Endothelial cell of umbilical vein (primary cell): ENCODE measurements around the gene DDX24. TPM values are rescaled to one million over a fixed set of nuclear protein-coding genes. Genes with fewer than 3 reads are reported as not detected.

Experiments
- BruUV-seq: library from RNA; stranded (reverse); fragments of 400-500 nt; replicated peaks from 2 replicates; lab custom pipeline; 2021; lab: Mats Ljungman, UMichigan
- CTCF ChIA-PET: fragments of 300-600, 350-600 bp; sonication (Branson Sonifier 250); formaldehyde crosslinking; loops from one replicate; lab custom pipeline; 2021; ENCODE audit warnings: antibody characterized with exemption, inconsistent platforms; lab: Charles Lee
- POLR2A ChIA-PET: fragments of 300-600, 350-600 bp; sonication (Branson Sonifier 250); formaldehyde crosslinking; loops from one replicate; lab custom pipeline; 2021; ENCODE audit warnings: antibody characterized with exemption, inconsistent platforms; lab: Charles Lee
- DNase-seq: peaks from one replicate; pipeline ENCODE4 v3.0.0-alpha.2; 2011; ENCODE audit warnings: low read depth, low spot score
- FAIRE-seq: peaks from 2 replicates; lab custom pipeline; 2011; peaks lifted over from hg19 to GRCh38; lab: Jason Lieb, UNC
- H2AFZ ChIP-seq: 2 replicates; pipeline ENCODE4 v1.6.0; 2012; ENCODE audit warnings: low read depth, low read length, control low read depth, inconsistent platforms
- H3K27ac ChIP-seq: 2 replicates; pipeline ENCODE4 v1.5.1; 2011; ENCODE audit warnings: low read depth, mild to moderate bottlenecking, control low read depth, low read length, moderate library complexity; ENCODE audit not compliant: insufficient read depth
- H3K27me3 ChIP-seq, 2 experiments: 2 replicates each; pipeline versions ENCODE4 v1.6.0 to v1.6.1; 2011; ENCODE audit warnings: low read length in 2 of 2, mixed read lengths in 1 of 2; ENCODE audit not compliant: control insufficient read depth in 2 of 2, insufficient read depth in 2 of 2
- H3K36me3 ChIP-seq, 2 experiments: 2 replicates in 1 of 2; 3 replicates in 1 of 2; pipeline ENCODE4 v1.5.1; 2011; ENCODE audit warnings: low read length in 2 of 2, mild to moderate bottlenecking in 1 of 2, moderate library complexity in 1 of 2; ENCODE audit not compliant: control insufficient read depth in 2 of 2, insufficient read depth in 2 of 2; ENCODE audit errors: extremely low read depth in 1 of 2
- H3K4me1 ChIP-seq: 3 replicates; pipeline ENCODE4 v1.5.1; 2011; ENCODE audit warnings: mild to moderate bottlenecking, low read length; ENCODE audit not compliant: control insufficient read depth, insufficient read depth; ENCODE audit errors: extremely low read depth
- H3K4me2 ChIP-seq: 2 replicates; pipeline ENCODE4 v1.6.1; 2011; ENCODE audit warnings: low read length, control low read depth, mixed read lengths; ENCODE audit not compliant: insufficient read depth
- H3K4me3 ChIP-seq, 3 experiments: fragments of 200-600 bp in 1 of 3; sonication (generic), shearing (Covaris generic) in 1 of 3; replicated peaks in 1 of 3; 2 replicates each; pipeline ENCODE4 v1.5.1; 2011 to 2016; ENCODE audit warnings: control low read depth in 3 of 3, low read length in 3 of 3, mild to moderate bottlenecking in 2 of 3, inconsistent platforms in 1 of 3, low read depth in 1 of 3, moderate library complexity in 1 of 3; ENCODE audit not compliant: insufficient read depth in 1 of 3
- H3K79me2 ChIP-seq: 2 replicates; pipeline ENCODE4 v1.6.0; 2012; ENCODE audit warnings: low read length, inconsistent platforms; ENCODE audit not compliant: control insufficient read depth, insufficient read depth
- H3K9ac ChIP-seq: replicated peaks from 2 replicates; pipeline ENCODE3; 2011; ENCODE audit warnings: low read length, control low read depth; ENCODE audit not compliant: insufficient read depth; ENCODE audit errors: extremely low read depth
- H3K9me1 ChIP-seq: replicated peaks from 3 replicates; pipeline ENCODE4 v1.6.0; 2011; ENCODE audit warnings: mild to moderate bottlenecking, low read length; ENCODE audit not compliant: control insufficient read depth, insufficient read depth; ENCODE audit errors: extremely low read depth
- H3K9me3 ChIP-seq: replicated peaks from 2 replicates; pipeline ENCODE4 v1.5.1; 2012; ENCODE audit warnings: low read length, inconsistent platforms; ENCODE audit not compliant: control insufficient read depth, insufficient read depth
- H4K20me1 ChIP-seq: replicated peaks from 2 replicates; pipeline ENCODE3; 2011; ENCODE audit warnings: mild to moderate bottlenecking, low read length; ENCODE audit not compliant: control insufficient read depth, insufficient read depth; ENCODE audit errors: extremely low read depth
- CTCF ChIP-seq, 2 donors: IDR thresholded peaks; 1 replicate in 1 of 2; 2 replicates in 1 of 2; pipeline ENCODE4 v1.5.1; 2011; ENCODE audit warnings: low read length in 2 of 2, mild to moderate bottlenecking in 2 of 2, moderate library complexity in 2 of 2, control low read depth in 1 of 2, inconsistent platforms in 1 of 2, low read depth in 1 of 2; ENCODE audit not compliant: insufficient read depth in 1 of 2; ENCODE audit errors: extremely low read depth in 1 of 2
- EZH2 ChIP-seq: IDR thresholded peaks from 2 replicates; pipeline ENCODE4 v1.6.1; 2012; ENCODE audit warnings: borderline replicate concordance, low read depth, mild to moderate bottlenecking, moderate library complexity, low read length, inconsistent platforms; ENCODE audit not compliant: severe bottlenecking
- FOS ChIP-seq: IDR thresholded peaks from 2 replicates; pipeline ENCODE4 v1.6.1; 2011; ENCODE audit warnings: mild to moderate bottlenecking, low read length, moderate library complexity, borderline replicate concordance; ENCODE audit not compliant: insufficient read depth
- GATA2 ChIP-seq: IDR thresholded peaks from 2 replicates; pipeline ENCODE4 v1.7.0; 2011; ENCODE audit warnings: low read depth, mild to moderate bottlenecking, moderate library complexity, mixed read lengths, low read length; ENCODE audit not compliant: insufficient read length, insufficient read depth
- JUN ChIP-seq: IDR thresholded peaks from 2 replicates; pipeline ENCODE4 v1.6.1; 2011; ENCODE audit warnings: borderline replicate concordance, low read depth; ENCODE audit not compliant: insufficient read length, insufficient read depth
- MAX ChIP-seq: IDR thresholded peaks from 2 replicates; pipeline ENCODE4 v1.6.1; 2011; ENCODE audit not compliant: insufficient read depth, insufficient read length
- MYC ChIP-seq: IDR thresholded peaks from one replicate; pipeline ENCODE4 v1.6.1; 2011; ENCODE audit warnings: mild to moderate bottlenecking, low read depth, low read length
- POLR2A ChIP-seq: IDR thresholded peaks from 2 replicates; pipeline ENCODE4 v1.6.1; 2012; ENCODE audit warnings: low read depth, mild to moderate bottlenecking, control low read depth, low read length
- POLR2AphosphoS5 ChIP-seq: IDR thresholded peaks from 2 replicates; pipeline ENCODE4 v1.6.1; 2012; ENCODE audit warnings: low read depth, mild to moderate bottlenecking, control low read depth, low read length, moderate library complexity; ENCODE audit not compliant: insufficient read depth
- dilution Hi-C: fragments of 300-500 bp; cut with MboI; formaldehyde crosslinking; loops from one replicate; pipeline ENCODE4 v1.15.0; 2019; ENCODE audit warnings: low sequenced_read_pairs; ENCODE audit not compliant: extremely low pct_ligation_motif_present
- intact Hi-C: fragments of 100-400 bp; cut with micrococcal nuclease; formaldehyde crosslinking; loops from one replicate; pipeline ENCODE4 v1.10.0; 2022
- polyA plus RNA-seq, 4 experiments: library from polyadenylated mRNA; depleted of rRNA in 3 of 4; stranded (reverse) in 3 of 4; unstranded in 1 of 4; fragments of >200 nt; gene quantifications; 2 replicates each; pipeline versions ENCODE4 v1.2.1 to v1.2.3, GENCODE V29; 2011 to 2012; ENCODE audit warnings: missing spikeins in 1 of 4
- total RNA-seq: library from RNA; stranded (reverse); gene quantifications from 2 replicates; pipeline ENCODE4 v1.2.3, GENCODE V29; 2021

The DDX24 gene
- total and polyA plus RNA-seq, 2 donors (not counting 3 experiments of a cell fraction or from before 2014, with no cell fraction given): 88.3 to 141 TPM

GRCh38 chr14:94051779-94052178, 29.2 kb downstream of the DDX24 start:
- Histone ChIP-seq H4K20me1 (no peaks in the 10 kb centered on the region), H3K36me3 (peaks cover 15 to 36% of the 10 kb centered on the region in 2 experiments), H3K4me3 (no peak overlapping the region), H3K27me3 (no peaks in the 10 kb centered on the region), H2AFZ (no peak overlapping the region), H3K79me2 (no peaks in the 10 kb centered on the region), H3K9me3 (no peaks in the 10 kb centered on the region), H3K9ac (no peak overlapping the region), H3K9me1 (no peaks in the 10 kb centered on the region), H3K27ac (no peak overlapping the region), H3K4me2 (no peak overlapping the region), H3K4me1 (peaks cover 3% of the 10 kb centered on the region)
- FAIRE-seq: no peak
- dilution Hi-C loops: no loop called here
- no peak for TF ChIP-seq EZH2
- no peak for TF ChIP-seq GATA2
- TF ChIP-seq JUN: no peak
- no peak for TF ChIP-seq POLR2A
- no peak for TF ChIP-seq POLR2AphosphoS5
- no peak for TF ChIP-seq MAX
- no peak for TF ChIP-seq CTCF (IDR thresholded peaks at IDR 0.05; ENCODE audit: extremely low read depth in 1 of 2, insufficient read depth in 1 of 2, low read depth in 1 of 2, low read length in 2 of 2)
- TF ChIP-seq FOS: no peak
- TF ChIP-seq MYC: no peak
- ChIA-PET CTCF (interaction anchor here (1.1 to 7.6 kb wide), 14 partner anchors 9 to 129 kb away, joined by 3 to 133 read pairs (median 5); partner anchors contain the start of genes DDX24, IFI27L1 and IFI27L2), POLR2A (no interaction called here)
- no peak for DNase-seq
- intact Hi-C loops: loop anchor here (1.0 kb wide), 1 partner anchor 85 kb away; no protein-coding TSS in a partner anchor
- no TSS peak for BruUV-seq
